T-helper 1 cell treated with Interleukin-12 subunit alpha and Interleukin-12 subunit beta and Interleukin-4 antibody, amounts not matched to agents 30 μg/mL and 1 μg/mL, for 36 hours (primary cell): ENCODE results near the gene CAPZA1.

Experiments used
- H3K27ac Mint-ChIP-seq: one replicate; pipeline ENCODE4 v1.8.0; 2021; ENCODE audit warnings: mild to moderate bottlenecking, mixed read lengths
- H3K27me3 Mint-ChIP-seq: one replicate; pipeline ENCODE4 v1.8.0; 2021; ENCODE audit warnings: low read depth, mixed read lengths
- H3K36me3 Mint-ChIP-seq: one replicate; pipeline ENCODE4 v1.8.0; 2021; ENCODE audit warnings: low read depth, mixed read lengths
- H3K4me1 Mint-ChIP-seq: one replicate; pipeline ENCODE4 v1.8.0; 2021; ENCODE audit warnings: low read depth, mixed read lengths
- H3K4me3 Mint-ChIP-seq: one replicate; pipeline ENCODE4 v1.8.0; 2021; ENCODE audit warnings: mild to moderate bottlenecking, moderate library complexity, mixed read lengths
- H3K9me3 Mint-ChIP-seq: one replicate; pipeline ENCODE4 v1.8.0; 2021; ENCODE audit warnings: mixed read lengths

CAPZA1 gene

GRCh38 chr1:112677501-112677900 lies 57.9 kb downstream of the CAPZA1 start:
- no peaks in the 10 kb centered on the region for H3K9me3 Mint-ChIP-seq
- peaks cover 34% of the 10 kb centered on the region for H3K36me3 Mint-ChIP-seq
- peaks cover 48% of the 10 kb centered on the region for H3K4me1 Mint-ChIP-seq
- H3K4me3 Mint-ChIP-seq, result no peak overlapping the region
- no peaks in the 10 kb centered on the region for H3K27me3 Mint-ChIP-seq
- no peak overlapping the region for H3K27ac Mint-ChIP-seq

- Mint-ChIP-seq H3K27ac (peak overlapping the region; percentile 57), H3K4me1 (peaks cover 43% of the 10 kb centered on the region), H3K27me3 (no peaks in the 10 kb centered on the region), H3K9me3 (no peaks in the 10 kb centered on the region), H3K36me3 (peaks cover 31% of the 10 kb centered on the region), H3K4me3 (no peak overlapping the region)
Observed at GRCh38 chr1:112678605-112679004, 59.0 kb downstream of the CAPZA1 start.

GRCh38 chr1:112685913-112686312 lies 66.3 kb downstream of the CAPZA1 start:
- Mint-ChIP-seq H3K27ac (no peak overlapping the region), H3K9me3 (no peaks in the 10 kb centered on the region), H3K4me3 (no peak overlapping the region), H3K36me3 (peaks cover 8% of the 10 kb centered on the region), H3K27me3 (no peaks in the 10 kb centered on the region), H3K4me1 (peaks cover 5% of the 10 kb centered on the region)

- Mint-ChIP-seq H3K27ac (no peak overlapping the region), H3K9me3 (no peaks in the 10 kb centered on the region), H3K4me1 (peaks cover 5% of the 10 kb centered on the region), H3K4me3 (no peak overlapping the region), H3K27me3 (no peaks in the 10 kb centered on the region), H3K36me3 (peaks cover 8% of the 10 kb centered on the region)
Observed at GRCh38 chr1:112686417-112686816, 66.8 kb downstream of the CAPZA1 start.

- Mint-ChIP-seq H3K27me3 (no peaks in the 10 kb centered on the region), H3K27ac (no peak overlapping the region), H3K36me3 (peaks cover 12% of the 10 kb centered on the region), H3K9me3 (no peaks in the 10 kb centered on the region), H3K4me1 (peaks cover 5% of the 10 kb centered on the region), H3K4me3 (no peak overlapping the region)
Observed at GRCh38 chr1:112686835-112687234, 67.2 kb downstream of the CAPZA1 start.

- no peaks in the 10 kb centered on the region for H3K27me3 Mint-ChIP-seq
- H3K27ac Mint-ChIP-seq, result no peak overlapping the region
- peaks cover 17% of the 10 kb centered on the region for H3K36me3 Mint-ChIP-seq
- H3K4me3 Mint-ChIP-seq, result no peak overlapping the region
- no peaks in the 10 kb centered on the region for H3K9me3 Mint-ChIP-seq
- peaks cover 5% of the 10 kb centered on the region for H3K4me1 Mint-ChIP-seq
Observed at GRCh38 chr1:112687361-112687760, 67.7 kb downstream of the CAPZA1 start.

- Mint-ChIP-seq H3K4me1 (peaks cover 5% of the 10 kb centered on the region), H3K27ac (peak overlapping the region; percentile 34), H3K36me3 (peaks cover 20% of the 10 kb centered on the region), H3K9me3 (no peaks in the 10 kb centered on the region), H3K4me3 (no peak overlapping the region), H3K27me3 (no peaks in the 10 kb centered on the region)
Observed at GRCh38 chr1:112687785-112688496, 68.3 kb downstream of the CAPZA1 start.

GRCh38 chr1:112688781-112689193 lies 69.2 kb downstream of the CAPZA1 start:
- peaks cover 3% of the 10 kb centered on the region for H3K4me1 Mint-ChIP-seq
- peaks cover 21% of the 10 kb centered on the region for H3K36me3 Mint-ChIP-seq
- no peak overlapping the region for H3K27ac Mint-ChIP-seq
- no peaks in the 10 kb centered on the region for H3K27me3 Mint-ChIP-seq
- H3K9me3 Mint-ChIP-seq, result no peaks in the 10 kb centered on the region
- no peak overlapping the region for H3K4me3 Mint-ChIP-seq

- H3K27me3 Mint-ChIP-seq, result no peaks in the 10 kb centered on the region
- no peaks in the 10 kb centered on the region for H3K9me3 Mint-ChIP-seq
- H3K36me3 Mint-ChIP-seq, result peaks cover 21% of the 10 kb centered on the region
- H3K4me3 Mint-ChIP-seq, result no peak overlapping the region
- no peak overlapping the region for H3K27ac Mint-ChIP-seq
- peaks cover 3% of the 10 kb centered on the region for H3K4me1 Mint-ChIP-seq
Observed at GRCh38 chr1:112689196-112689841, 69.7 kb downstream of the CAPZA1 start.

- Mint-ChIP-seq H3K27ac (no peak overlapping the region), H3K36me3 (peaks cover 21% of the 10 kb centered on the region), H3K4me1 (peaks cover 3% of the 10 kb centered on the region), H3K9me3 (no peaks in the 10 kb centered on the region), H3K4me3 (no peak overlapping the region), H3K27me3 (no peaks in the 10 kb centered on the region)
Observed at GRCh38 chr1:112689842-112690237, 70.2 kb downstream of the CAPZA1 start.

- Mint-ChIP-seq H3K4me3 (no peak overlapping the region), H3K36me3 (peaks cover 26% of the 10 kb centered on the region), H3K9me3 (no peaks in the 10 kb centered on the region), H3K4me1 (no peaks in the 10 kb centered on the region), H3K27me3 (no peaks in the 10 kb centered on the region), H3K27ac (no peak overlapping the region)
Observed at GRCh38 chr1:112692681-112693080, 73.0 kb downstream of the CAPZA1 start.

GRCh38 chr1:112693821-112694220 lies 74.2 kb downstream of the CAPZA1 start:
- H3K9me3 Mint-ChIP-seq, result no peaks in the 10 kb centered on the region
- no peak overlapping the region for H3K27ac Mint-ChIP-seq
- H3K4me1 Mint-ChIP-seq, result no peaks in the 10 kb centered on the region
- no peaks in the 10 kb centered on the region for H3K27me3 Mint-ChIP-seq
- H3K36me3 Mint-ChIP-seq, result peaks cover 25% of the 10 kb centered on the region
- no peak overlapping the region for H3K4me3 Mint-ChIP-seq

GRCh38 chr1:112694363-112694929 lies 74.8 kb downstream of the CAPZA1 start:
- Mint-ChIP-seq H3K9me3 (no peaks in the 10 kb centered on the region), H3K27ac (no peak overlapping the region), H3K27me3 (no peaks in the 10 kb centered on the region), H3K36me3 (peaks cover 24% of the 10 kb centered on the region), H3K4me3 (no peak overlapping the region), H3K4me1 (peaks cover 2% of the 10 kb centered on the region)

GRCh38 chr1:112695276-112695675 lies 75.6 kb downstream of the CAPZA1 start:
- H3K4me3 Mint-ChIP-seq, result no peak overlapping the region
- H3K36me3 Mint-ChIP-seq, result peaks cover 29% of the 10 kb centered on the region
- H3K27ac Mint-ChIP-seq, result no peak overlapping the region
- no peaks in the 10 kb centered on the region for H3K9me3 Mint-ChIP-seq
- H3K4me1 Mint-ChIP-seq, result peaks cover 10% of the 10 kb centered on the region
- no peaks in the 10 kb centered on the region for H3K27me3 Mint-ChIP-seq
